ENCODE results near the gene ZNF770. TPM values are rescaled to one million over a fixed set of nuclear protein-coding genes. Genes with fewer than 3 reads are reported as not detected.
"Not testable (repeated sequence)": the region's sequence is repeated elsewhere in the genome, so short reads cannot be mapped to it uniquely, and the experiment has no call there.

Gene ZNF770
- total RNA-seq, 8 experiments from 2014 or later = 30.4 to 107 (median 43.8) TPM

DNA sequence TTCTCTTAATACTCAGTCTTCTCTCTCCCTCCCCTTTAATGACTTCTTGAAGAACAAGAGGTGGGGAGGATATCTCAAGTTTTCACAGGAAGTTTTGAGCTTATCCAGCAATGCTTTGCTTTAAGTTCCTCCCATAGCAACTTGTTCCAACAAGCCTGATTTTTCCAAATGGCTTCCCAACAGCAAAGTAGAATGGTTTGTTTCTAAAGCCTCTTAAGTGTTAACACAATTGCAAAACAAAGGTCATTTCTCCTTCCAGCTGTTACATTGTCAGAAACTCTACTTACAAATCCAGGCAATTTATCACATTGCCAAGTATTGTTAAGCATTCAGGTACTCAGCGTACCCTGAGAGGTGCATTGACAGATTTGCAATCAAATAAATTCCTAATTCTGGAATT lies 6.8 kb upstream of the ZNF770 start:
- in situ Hi-C loops (cut with MboI; ENCODE audit: low pct_unique_long_range_greater_than_20kb in 2 of 9, low sequenced_read_pairs in 9 of 9, unreplicated experiment in 9 of 9) = loop anchor here in 1 of 9 experiments (10.0 kb wide), 1 partner anchor 60 kb away; no protein-coding TSS in a partner anchor

DNA sequence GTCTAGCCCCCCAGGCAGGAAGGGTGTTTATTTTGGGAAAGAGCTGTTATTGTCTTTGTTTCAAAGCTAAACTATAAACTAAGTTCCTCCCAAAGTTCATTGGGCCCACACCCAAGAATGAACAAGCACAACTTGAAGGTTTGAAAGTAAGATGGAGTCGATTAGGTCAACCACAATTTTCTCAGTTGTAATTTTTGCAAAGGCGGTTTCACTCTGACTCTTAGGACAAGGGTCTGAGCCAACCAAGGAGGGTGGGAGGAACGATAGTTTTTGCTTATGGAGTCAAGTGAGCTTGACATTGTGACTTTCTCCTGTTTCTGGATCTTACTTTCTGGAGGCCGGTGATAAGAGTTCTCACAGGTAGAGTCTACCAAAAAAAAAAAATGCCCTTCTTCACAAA lies 5.8 kb upstream of the ZNF770 start:
- WGBS, 10 experiments = 83 to 100% (median 89%) methylated on average over 1 to 4 of the region's 4 CpGs; no CpG with 5 or more reads in 1 of the 10 experiments
- Histone ChIP-seq H3K4me1 (replicated peaks in 1 of 2) (peaks cover 2 to 5% of the 10 kb centered on the region in 2 donors), H3K27ac (no peak overlapping the region), H3K4me3 (no peak overlapping the region)
- ATAC-seq (replicated peaks in 6 of 8) = no peak
- in situ Hi-C loops (cut with MboI; ENCODE audit: low pct_unique_long_range_greater_than_20kb in 2 of 9, low sequenced_read_pairs in 9 of 9, unreplicated experiment in 9 of 9) = loop anchor here in 1 of 9 experiments (10.0 kb wide), 1 partner anchor 61 kb away; no protein-coding TSS in a partner anchor

More for the DNA sequence above, 6.8 kb upstream of the ZNF770 start:
- Histone ChIP-seq H3K4me1 (replicated peaks in 1 of 2) (peaks cover 0 to 5% of the 10 kb centered on the region in 2 donors), H3K27ac (peak overlapping the region in 1 of 2 donors; percentile 35), H3K4me3 (no peak overlapping the region)
- no peak for ATAC-seq (replicated peaks in 6 of 8)
- 0 to 100% (median 60%) methylated on average over 1 of the region's 1 CpG; no CpG with 5 or more reads in 3 of the 10 experiments for WGBS, 10 experiments

DNA sequence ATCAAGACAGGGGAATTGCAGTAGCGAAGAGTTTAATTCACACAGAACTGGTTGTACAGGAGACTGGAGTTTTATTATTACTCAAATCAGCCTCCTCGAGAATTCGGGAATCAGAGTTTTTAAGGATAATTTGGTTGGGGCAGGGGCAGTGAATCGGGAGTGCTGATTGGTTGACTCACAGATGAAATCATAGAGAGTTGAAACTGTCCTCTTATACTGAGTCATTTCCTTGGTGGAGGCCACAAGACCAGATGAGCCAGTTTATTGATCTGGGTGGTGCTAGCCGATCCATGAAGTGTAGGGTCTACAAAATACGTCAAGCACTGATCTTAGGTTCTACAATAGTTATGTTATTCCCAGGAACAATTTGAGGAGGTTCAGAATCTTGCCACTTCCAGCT lies 5.3 kb upstream of the ZNF770 start:
- WGBS, 10 experiments = 68 to 97% (median 91%) methylated on average over 3 to 6 of the region's 6 CpGs; no CpG with 5 or more reads in 2 of the 10 experiments
- no peak overlapping the region for H3K4me3 ChIP-seq
- in situ Hi-C loops (cut with MboI; ENCODE audit: low pct_unique_long_range_greater_than_20kb in 2 of 9, low sequenced_read_pairs in 9 of 9, unreplicated experiment in 9 of 9) = loop anchor here in 1 of 9 experiments (10.0 kb wide), 1 partner anchor 61 kb away; no protein-coding TSS in a partner anchor
- no peak for ATAC-seq (replicated peaks in 6 of 8)
- no peak overlapping the region for H3K27ac ChIP-seq
- H3K4me1 ChIP-seq (replicated peaks in 1 of 2) = peaks cover 5% of the 10 kb centered on the region in 2 donors

DNA sequence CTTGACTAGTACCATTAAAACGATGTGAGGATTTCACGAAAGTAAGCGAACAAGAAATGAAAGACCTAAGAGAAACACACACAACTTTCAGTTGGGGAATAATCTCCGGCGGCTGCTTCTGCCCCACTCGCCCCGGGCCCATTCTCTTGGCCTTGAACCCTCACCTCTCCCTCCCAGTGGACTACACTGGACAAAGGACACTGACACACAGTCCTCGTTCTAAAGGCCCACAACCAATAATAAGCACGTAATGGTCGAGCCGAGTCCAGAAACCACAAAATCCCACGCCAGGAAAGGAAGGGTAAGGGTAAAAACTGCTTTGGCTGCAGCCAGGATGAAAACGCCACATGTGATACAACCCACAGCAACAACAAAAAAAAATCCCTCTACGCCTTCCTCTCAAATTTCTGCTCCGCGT lies 469 bp downstream of the ZNF770 start:
- Histone ChIP-seq H3K4me3 (peak overlapping the region; percentile 76 to 97 (median 82)), H3K4me1 (replicated peaks in 1 of 2) (peaks cover 13 to 21% of the 10 kb centered on the region in 2 donors), H3K27ac (peak overlapping the region; percentile 95)
- 0 to 4% (median 0%) methylated on average over 1 to 12 of the region's 16 CpGs for WGBS, 10 experiments
- peak in 7 of 8 experiments; percentile 1 to 5 (median 2) for ATAC-seq (replicated peaks in 6 of 8)
- in situ Hi-C loops (cut with MboI; ENCODE audit: low pct_unique_long_range_greater_than_20kb in 2 of 9, low sequenced_read_pairs in 9 of 9, unreplicated experiment in 9 of 9) = no loop called here

DNA sequence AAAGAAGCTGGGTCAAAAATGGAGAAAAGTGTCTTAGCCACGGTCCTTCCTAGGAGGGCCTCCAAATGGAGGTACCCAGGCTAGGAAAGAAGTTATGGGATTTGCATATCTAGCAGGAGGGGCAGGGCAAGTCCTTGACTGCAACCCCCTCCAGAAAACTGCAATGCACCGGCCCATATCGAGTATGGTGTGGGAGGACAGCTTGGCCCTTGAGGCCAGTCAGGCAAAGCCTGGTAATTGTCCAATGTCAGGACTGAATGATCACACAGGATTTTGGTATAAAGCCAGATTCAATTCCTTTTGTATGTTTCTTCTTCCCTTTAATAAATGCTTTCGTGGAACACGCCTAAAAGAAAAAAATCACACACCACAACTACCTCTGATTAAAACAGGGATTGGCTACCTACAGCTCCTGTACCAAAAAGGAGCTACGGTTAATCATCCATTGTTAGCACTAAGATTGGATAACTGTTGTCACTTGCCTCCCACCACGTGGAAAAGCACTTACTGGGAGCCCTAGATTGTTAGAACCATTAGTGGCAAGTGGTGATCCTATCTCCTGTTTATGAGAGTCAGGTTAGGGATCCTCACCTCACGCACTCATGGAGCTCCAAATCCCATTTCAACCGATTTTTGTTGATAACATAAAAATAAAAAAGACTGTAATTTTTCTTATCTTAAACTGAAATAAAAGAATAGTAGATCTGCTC lies 1.2 kb downstream of the ZNF770 start:
- ATAC-seq (replicated peaks in 6 of 8) = peak in 1 of 8 experiments; percentile 1
- in situ Hi-C loops (cut with MboI; ENCODE audit: low pct_unique_long_range_greater_than_20kb in 2 of 9, low sequenced_read_pairs in 9 of 9, unreplicated experiment in 9 of 9) = no loop called here
- peak overlapping the region; percentile 76 to 97 (median 82) for H3K4me3 ChIP-seq
- H3K27ac ChIP-seq = peak overlapping the region; percentile 95
- peaks cover 13 to 21% of the 10 kb centered on the region in 2 donors for H3K4me1 ChIP-seq (replicated peaks in 1 of 2)
- 7 to 60% (median 12%) methylated on average over 1 to 9 of the region's 9 CpGs; no CpG with 5 or more reads in 2 of the 10 experiments for WGBS, 10 experiments

DNA sequence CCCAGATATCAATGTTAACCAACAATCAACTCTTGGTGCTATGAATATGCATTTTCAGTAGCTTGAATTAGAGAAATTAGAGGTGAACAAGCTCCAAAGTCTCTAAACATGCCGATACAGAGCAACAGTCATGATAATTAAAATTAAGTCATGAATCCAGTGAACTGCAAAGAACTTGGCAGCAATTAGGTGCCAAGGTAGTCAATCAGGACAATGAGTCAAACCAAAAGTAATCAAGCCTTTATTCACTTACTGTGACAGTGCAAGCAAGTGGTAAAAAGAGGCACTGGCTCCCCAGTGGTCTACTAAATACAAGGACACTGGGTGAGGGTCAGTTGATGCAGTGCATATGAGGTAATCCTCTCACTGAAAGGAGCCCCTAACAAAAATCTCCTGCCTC lies 1.8 kb downstream of the ZNF770 start:
- Histone ChIP-seq H3K4me1 (replicated peaks in 1 of 2) (peaks cover 13 to 21% of the 10 kb centered on the region in 2 donors), H3K4me3 (peak overlapping the region; percentile 76 to 97 (median 82)), H3K27ac (no peak overlapping the region)
- in situ Hi-C loops (cut with MboI; ENCODE audit: low pct_unique_long_range_greater_than_20kb in 2 of 9, low sequenced_read_pairs in 9 of 9, unreplicated experiment in 9 of 9) = no loop called here
- ATAC-seq (replicated peaks in 6 of 8) = no peak
- WGBS, 10 experiments = 30 to 100% (median 71%) methylated on average over 1 of the region's 1 CpG; no CpG with 5 or more reads in 4 of the 10 experiments

DNA sequence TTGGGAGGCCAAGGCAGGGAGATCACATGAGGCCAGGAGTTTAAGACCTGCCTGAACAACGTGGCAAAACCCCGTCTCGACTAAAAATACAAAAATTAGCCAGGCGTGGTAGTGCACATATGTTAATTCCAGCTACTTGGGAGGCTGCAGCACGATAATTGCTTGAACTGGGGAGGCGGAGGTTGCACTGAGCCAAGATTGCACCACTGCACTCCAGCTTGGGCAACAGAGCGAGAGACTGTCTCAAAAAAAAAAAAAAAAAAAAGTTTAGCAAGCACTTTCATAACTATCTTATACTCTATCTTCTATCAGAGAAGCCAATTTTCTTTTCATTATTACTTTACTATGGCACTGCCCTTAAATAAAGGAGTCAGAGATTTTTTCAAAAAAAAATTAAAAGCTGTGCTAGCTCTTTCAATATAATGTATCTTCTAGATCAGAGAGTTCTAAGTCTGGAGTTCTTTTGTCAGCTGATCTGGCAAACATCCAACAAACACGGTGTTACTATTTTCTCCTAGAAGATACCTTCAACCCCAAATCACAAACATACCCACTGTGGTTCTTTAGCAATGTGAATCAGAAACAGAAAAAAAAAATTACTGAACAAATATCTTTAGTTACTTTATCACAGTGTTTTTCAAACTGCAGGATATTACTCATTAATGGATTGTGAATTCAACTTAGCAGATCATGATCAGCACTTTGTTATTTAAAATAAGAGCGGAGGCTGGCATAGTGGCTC lies 3.0 kb downstream of the ZNF770 start:
- Histone ChIP-seq H3K4me3 (no peak overlapping the region), H3K27ac (no peak overlapping the region), H3K4me1 (replicated peaks in 1 of 2) (peaks cover 13 to 21% of the 10 kb centered on the region in 2 donors)
- in situ Hi-C loops (cut with MboI; ENCODE audit: low pct_unique_long_range_greater_than_20kb in 2 of 9, low sequenced_read_pairs in 9 of 9, unreplicated experiment in 9 of 9) = no loop called here
- WGBS, 10 experiments = 0 to 100% (median 72%) methylated on average over 1 to 8 of the region's 9 CpGs; no CpG with 5 or more reads in 1 of the 10 experiments
- ATAC-seq (replicated peaks in 6 of 8) = peak in 2 of 8 experiments; percentile 29 to 30

DNA sequence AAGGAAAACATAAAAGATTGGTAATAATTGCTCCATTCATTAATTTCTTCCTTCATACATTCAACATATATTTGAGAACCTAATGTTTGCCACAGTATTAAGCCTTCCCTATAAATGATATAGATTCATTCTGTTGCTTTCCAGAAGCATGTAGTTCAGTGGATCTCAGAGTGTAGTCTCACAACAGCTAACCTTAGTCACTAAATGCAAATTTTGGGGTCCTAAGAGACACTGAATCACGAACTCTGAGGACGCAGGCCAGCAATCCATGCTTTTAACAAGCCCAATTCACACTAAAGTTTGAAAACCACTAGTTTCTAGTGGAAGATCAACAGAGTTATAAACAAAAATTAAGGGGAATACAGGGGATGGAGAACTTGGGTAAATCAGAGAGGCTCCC lies 11.3 kb downstream of the ZNF770 start:
- Histone ChIP-seq H3K4me1 (replicated peaks in 1 of 2) (no peaks in the 10 kb centered on the region), H3K4me3 (no peak overlapping the region), H3K27ac (no peak overlapping the region)
- in situ Hi-C loops (cut with MboI; ENCODE audit: low pct_unique_long_range_greater_than_20kb in 2 of 9, low sequenced_read_pairs in 9 of 9, unreplicated experiment in 9 of 9) = no loop called here
- WGBS, 10 experiments = 7 to 94% (median 63%) methylated on average over 2 of the region's 2 CpGs; no CpG with 5 or more reads in 4 of the 10 experiments
- no peak for ATAC-seq (replicated peaks in 6 of 8)

DNA sequence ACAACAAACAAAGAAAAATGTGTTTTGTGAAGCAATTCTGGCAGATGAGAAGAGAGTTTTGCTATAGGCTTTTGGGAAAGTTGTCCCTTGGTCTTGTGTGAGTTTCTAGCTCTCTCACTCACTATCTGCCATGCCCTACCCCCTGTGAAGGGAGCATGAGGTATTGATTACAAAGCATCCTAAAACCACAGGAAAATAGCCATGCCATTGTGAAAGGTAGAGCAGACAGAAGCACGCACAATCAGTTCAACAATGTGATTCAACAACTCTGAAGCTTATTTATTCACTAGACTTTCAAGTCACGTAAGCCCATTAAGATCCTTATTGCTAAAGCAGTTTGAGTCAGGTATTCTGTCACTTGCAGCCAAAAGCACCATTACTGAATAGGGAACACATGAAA lies 12.0 kb downstream of the ZNF770 start:
- in situ Hi-C loops (cut with MboI; ENCODE audit: low pct_unique_long_range_greater_than_20kb in 2 of 9, low sequenced_read_pairs in 9 of 9, unreplicated experiment in 9 of 9) = no loop called here
- no peak overlapping the region for H3K27ac ChIP-seq
- H3K4me3 ChIP-seq = no peak overlapping the region
- no peaks in the 10 kb centered on the region for H3K4me1 ChIP-seq (replicated peaks in 1 of 2)
- no peak for ATAC-seq (replicated peaks in 6 of 8)
- WGBS, 10 experiments = 80 to 100% (median 98%) methylated on average over 1 to 2 of the region's 2 CpGs; no CpG with 5 or more reads in 2 of the 10 experiments

DNA sequence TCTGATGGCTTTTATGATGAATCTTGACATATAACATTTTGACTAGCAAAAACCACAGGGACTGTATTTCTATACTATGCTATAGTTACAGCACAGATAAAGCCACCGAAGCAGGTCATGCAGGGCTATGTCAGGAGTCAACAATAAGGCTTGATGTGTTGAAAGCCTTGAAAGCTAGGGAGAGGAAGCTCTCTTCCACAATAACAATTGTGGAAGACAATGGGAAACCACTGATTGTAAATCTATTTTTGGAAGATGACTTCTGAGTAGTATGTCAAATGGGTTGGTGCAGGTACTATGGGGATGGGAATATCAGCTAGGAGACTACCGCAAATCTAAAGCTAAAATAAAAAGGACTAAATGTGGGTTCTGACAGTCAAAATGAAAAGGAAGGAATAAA lies 14.6 kb downstream of the ZNF770 start:
- no peak overlapping the region for H3K27ac ChIP-seq
- in situ Hi-C loops (cut with MboI; ENCODE audit: low pct_unique_long_range_greater_than_20kb in 2 of 9, low sequenced_read_pairs in 9 of 9, unreplicated experiment in 9 of 9) = no loop called here
- 71 to 100% (median 94%) methylated on average over 1 to 2 of the region's 2 CpGs; no CpG with 5 or more reads in 1 of the 10 experiments for WGBS, 10 experiments
- peaks cover 1 to 2% of the 10 kb centered on the region in 2 donors for H3K4me1 ChIP-seq (replicated peaks in 1 of 2)
- no peak overlapping the region for H3K4me3 ChIP-seq
- no peak for ATAC-seq (replicated peaks in 6 of 8)

DNA sequence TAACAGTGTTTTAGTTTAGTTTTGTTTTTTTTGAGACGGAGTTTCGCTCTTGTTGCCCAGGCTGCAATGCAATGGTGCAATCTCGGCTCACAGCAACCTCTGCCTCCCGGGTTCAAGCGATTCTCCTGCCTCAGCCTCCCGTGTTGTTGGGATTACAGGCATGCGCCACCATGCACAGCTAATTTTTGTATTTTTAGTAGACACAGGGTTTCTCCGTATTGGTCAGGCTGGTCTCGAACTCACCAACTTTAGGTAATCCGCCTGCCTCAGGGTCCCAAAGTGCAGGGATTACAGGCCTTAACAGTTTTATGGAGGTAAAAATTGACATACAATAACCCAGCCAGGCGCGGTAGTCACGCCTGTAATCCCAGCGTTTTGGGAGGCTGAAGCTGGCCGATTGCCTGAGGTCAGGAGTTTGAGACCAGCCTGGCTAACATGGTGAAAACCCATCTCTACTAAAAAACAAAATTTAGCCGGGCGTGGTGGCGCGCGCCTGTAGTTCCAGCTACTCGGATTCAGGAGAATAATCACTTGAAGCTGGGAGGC lies 17.9 kb downstream of the ZNF770 start:
- peak overlapping the region; percentile 44 to 78 (median 67) for H3K4me3 ChIP-seq
- peak in 1 of 8 experiments; percentile 2 for ATAC-seq (replicated peaks in 6 of 8)
- H3K4me1 ChIP-seq (replicated peaks in 1 of 2); H3K27ac ChIP-seq; in situ Hi-C loops (cut with MboI; ENCODE audit: low pct_unique_long_range_greater_than_20kb in 2 of 9, low sequenced_read_pairs in 9 of 9, unreplicated experiment in 9 of 9): not testable (repeated sequence)
- 54 to 96% (median 80%) methylated on average over 1 to 16 of the region's 21 CpGs; no CpG with 5 or more reads in 2 of the 10 experiments for WGBS, 10 experiments

DNA sequence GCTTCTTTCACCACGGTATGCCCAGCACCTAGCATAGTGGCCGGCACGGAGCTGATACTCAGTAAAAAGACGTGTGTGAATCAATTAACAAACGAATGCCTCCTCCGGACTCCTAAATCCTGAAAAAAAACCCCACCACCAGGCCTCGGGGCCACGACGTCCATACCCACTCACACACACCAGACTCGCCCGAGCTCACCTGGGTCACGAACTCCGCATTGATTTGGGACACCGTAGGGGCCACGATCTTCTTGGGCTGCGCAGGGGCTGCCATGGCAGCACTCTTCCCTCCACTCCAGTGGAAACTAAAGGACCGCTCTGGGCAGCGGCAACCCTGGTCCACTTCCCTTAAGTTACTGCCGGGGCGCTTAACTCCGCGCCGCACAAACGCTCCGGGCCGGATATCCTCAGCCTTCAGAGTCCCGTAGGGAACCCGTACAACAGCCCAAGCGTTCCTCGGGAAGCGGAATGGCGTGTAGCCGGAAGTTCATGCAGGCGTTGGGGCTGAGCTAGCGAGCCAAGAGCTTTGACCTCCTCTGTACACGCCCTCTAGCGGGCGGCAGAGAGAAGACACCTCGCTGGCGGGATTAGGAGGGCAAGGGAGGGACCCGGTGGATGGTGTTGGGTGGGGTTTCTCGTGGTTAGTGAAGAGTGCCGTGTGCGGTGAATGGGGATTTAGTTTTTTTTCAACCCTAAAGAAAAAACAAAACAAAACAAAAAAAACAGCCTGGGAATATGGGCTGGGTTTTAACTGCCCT lies 18.6 kb downstream of the ZNF770 start, which contains the start of gene AQR:
Gene AQR (minus strand): TSS at position 403 of the 758 bp plus-strand sequence. CDS start 129 bp downstream, at position 274.
- peak within 1 kb of the TSS; percentile 22 to 74 for H3K27ac ChIP-seq
- in situ Hi-C loops (cut with MboI; ENCODE audit: low pct_unique_long_range_greater_than_20kb in 2 of 9, low sequenced_read_pairs in 9 of 9, unreplicated experiment in 9 of 9) = no loop called here
- WGBS, 10 experiments = 0 to 7% (median 0%) methylated on average over 3 to 27 of the region's 44 CpGs; no CpG with 5 or more reads in 4 of the 10 experiments

More for the DNA sequence above, 18.6 kb downstream of the ZNF770 start, which contains the start of gene AQR:
- H3K4me3 ChIP-seq = peak within 1 kb of the TSS; percentile 44 to 78 (median 67)
- H3K4me1 ChIP-seq (replicated peaks in 1 of 2) = peaks cover 4 to 7% of the 10 kb centered on the region in 2 donors
- peak; percentile 97 to 100 (median 99) for ATAC-seq (replicated peaks in 6 of 8)
